Measurements from ENCODE around the gene APOL6.

Gene APOL6

DNA sequence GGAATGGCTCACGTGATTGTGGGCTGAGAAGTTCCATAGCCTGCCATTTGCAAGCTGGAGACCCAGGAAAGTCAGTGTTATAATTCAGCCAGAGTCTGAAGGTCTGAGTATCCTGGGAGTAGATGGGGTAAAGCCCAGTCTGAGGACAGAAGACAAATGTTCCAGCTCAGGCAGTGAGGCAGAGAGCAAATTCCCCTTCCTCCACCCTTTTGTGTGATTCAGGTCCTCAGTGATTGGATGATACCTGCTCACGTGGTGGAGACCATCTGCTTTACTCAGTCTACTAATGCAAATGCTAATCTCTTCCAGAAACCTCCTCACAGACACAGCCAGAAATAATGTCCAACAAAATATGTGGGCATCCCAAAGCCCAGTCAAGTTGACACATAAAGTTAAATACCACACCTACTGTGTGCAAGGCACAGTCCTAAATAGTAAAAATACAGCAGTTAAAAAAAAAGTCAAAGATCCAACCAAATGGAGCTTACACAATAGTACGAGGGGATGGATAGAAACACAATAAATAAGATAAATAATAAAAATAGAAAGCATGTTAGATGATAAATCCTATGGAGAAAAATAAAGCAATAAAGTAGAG, 13.2 kb upstream of the APOL6 start:
- Histone ChIP-seq H3K36me3 (ENCODE audit: control insufficient read depth, insufficient read depth, low read length) (no peaks in the 10 kb centered on the region), H3K27me3 (replicated peaks; ENCODE audit: control insufficient read depth, insufficient read depth, low read length) (no peaks in the 10 kb centered on the region), H3K4me3 (replicated peaks; ENCODE audit: low read depth, low read length) (no peak overlapping the region)
- TF ChIP-seq, protein P1, sequence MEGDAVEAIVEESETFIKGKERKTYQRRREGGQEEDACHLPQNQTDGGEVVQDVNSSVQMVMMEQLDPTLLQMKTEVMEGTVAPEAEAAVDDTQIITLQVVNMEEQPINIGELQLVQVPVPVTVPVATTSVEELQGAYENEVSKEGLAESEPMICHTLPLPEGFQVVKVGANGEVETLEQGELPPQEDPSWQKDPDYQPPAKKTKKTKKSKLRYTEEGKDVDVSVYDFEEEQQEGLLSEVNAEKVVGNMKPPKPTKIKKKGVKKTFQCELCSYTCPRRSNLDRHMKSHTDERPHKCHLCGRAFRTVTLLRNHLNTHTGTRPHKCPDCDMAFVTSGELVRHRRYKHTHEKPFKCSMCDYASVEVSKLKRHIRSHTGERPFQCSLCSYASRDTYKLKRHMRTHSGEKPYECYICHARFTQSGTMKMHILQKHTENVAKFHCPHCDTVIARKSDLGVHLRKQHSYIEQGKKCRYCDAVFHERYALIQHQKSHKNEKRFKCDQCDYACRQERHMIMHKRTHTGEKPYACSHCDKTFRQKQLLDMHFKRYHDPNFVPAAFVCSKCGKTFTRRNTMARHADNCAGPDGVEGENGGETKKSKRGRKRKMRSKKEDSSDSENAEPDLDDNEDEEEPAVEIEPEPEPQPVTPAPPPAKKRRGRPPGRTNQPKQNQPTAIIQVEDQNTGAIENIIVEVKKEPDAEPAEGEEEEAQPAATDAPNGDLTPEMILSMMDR (IDR thresholded peaks at IDR 0.05; ENCODE audit: insufficient read depth, low read length, poor library complexity, severe bottlenecking): no peak
- DNase-seq (ENCODE audit: extremely low read depth, insufficient read length): no peak

DNA sequence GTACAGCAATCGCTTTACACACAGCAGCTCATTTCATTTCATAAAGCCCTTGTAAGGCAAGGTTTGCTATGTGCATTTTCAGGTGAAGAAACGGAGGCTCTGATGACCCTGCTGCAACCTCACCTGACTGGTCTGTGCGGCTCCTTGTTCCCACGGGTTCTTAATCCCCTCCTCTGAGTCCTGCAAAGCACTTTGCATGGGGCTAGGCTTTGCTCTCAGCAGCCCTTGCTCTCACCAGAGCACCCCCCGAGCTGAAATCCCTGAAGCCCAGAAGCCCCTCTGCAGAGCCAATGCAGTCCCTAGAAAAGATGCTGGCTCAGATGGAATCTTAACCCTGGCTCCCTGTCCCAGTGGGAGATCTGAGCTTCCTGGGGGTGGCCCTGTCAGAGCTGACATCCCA, 11.0 kb upstream of the APOL6 start:
- no peak overlapping the region for H3K4me3 ChIP-seq (replicated peaks; ENCODE audit: low read depth, low read length)
- H3K36me3 ChIP-seq (ENCODE audit: control insufficient read depth, insufficient read depth, low read length): no peaks in the 10 kb centered on the region
- TF ChIP-seq, protein P1 (IDR thresholded peaks at IDR 0.05; ENCODE audit: insufficient read depth, low read length, poor library complexity, severe bottlenecking): no peak
- H3K27me3 ChIP-seq (replicated peaks; ENCODE audit: control insufficient read depth, insufficient read depth, low read length): no peaks in the 10 kb centered on the region
- no peak for DNase-seq (ENCODE audit: extremely low read depth, insufficient read length)

DNA sequence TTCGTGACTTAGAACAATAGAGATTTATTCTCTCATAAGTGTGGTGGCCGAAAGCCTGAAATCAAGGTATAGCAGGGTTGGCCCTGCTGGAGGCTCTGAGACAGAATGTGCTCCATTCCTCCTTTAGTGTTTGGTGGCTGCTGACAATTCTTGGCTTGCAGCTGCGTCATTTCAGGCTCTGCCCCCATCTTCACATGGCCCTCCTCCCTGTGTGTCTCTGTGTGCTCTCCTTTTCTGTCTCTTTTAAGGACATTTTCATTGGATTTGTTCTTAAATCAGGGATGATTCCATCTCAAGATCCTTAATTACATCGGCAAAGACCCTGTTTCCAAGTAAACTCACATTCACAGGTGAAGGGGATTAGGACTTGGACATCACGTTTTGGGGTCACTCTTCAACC, 10.2 kb upstream of the APOL6 start:
- no peaks in the 10 kb centered on the region for H3K36me3 ChIP-seq (ENCODE audit: control insufficient read depth, insufficient read depth, low read length)
- TF ChIP-seq, protein P1 (IDR thresholded peaks at IDR 0.05; ENCODE audit: insufficient read depth, low read length, poor library complexity, severe bottlenecking): no peak
- no peaks in the 10 kb centered on the region; the same call in 1 of the 2 replicates for H3K27me3 ChIP-seq (replicated peaks; ENCODE audit: control insufficient read depth, insufficient read depth, low read length)
- H3K4me3 ChIP-seq (replicated peaks; ENCODE audit: low read depth, low read length): no peak overlapping the region
- no peak for DNase-seq (ENCODE audit: extremely low read depth, insufficient read length)

DNA sequence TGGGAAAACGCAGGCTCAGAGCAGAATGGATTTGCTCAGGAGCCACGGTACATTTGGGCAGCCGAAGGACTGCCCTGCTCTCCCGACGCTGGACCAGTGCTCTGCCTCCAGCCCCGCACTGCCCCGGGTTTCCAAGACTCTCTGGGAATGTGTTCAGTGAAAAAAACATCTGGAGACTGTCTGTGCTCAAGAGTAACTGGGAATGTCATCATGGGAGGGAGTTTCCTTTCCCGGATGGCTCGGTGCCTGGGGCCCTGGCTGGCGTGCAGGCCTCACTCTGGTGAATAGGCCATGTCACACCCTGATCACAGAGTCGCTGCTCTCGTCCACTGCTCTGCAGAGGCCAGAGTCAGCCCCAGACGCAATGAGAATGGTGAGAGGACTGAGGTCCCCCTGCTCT, 9.8 kb upstream of the APOL6 start:
- Histone ChIP-seq H3K36me3 (ENCODE audit: control insufficient read depth, insufficient read depth, low read length) (no peaks in the 10 kb centered on the region), H3K4me3 (replicated peaks; ENCODE audit: low read depth, low read length) (no peak overlapping the region), H3K27me3 (replicated peaks; ENCODE audit: control insufficient read depth, insufficient read depth, low read length) (no peaks in the 10 kb centered on the region; the same call in 1 of the 2 replicates)
- TF ChIP-seq, protein P1 (IDR thresholded peaks at IDR 0.05; ENCODE audit: insufficient read depth, low read length, poor library complexity, severe bottlenecking): no peak
- no peak for DNase-seq (ENCODE audit: extremely low read depth, insufficient read length)

DNA sequence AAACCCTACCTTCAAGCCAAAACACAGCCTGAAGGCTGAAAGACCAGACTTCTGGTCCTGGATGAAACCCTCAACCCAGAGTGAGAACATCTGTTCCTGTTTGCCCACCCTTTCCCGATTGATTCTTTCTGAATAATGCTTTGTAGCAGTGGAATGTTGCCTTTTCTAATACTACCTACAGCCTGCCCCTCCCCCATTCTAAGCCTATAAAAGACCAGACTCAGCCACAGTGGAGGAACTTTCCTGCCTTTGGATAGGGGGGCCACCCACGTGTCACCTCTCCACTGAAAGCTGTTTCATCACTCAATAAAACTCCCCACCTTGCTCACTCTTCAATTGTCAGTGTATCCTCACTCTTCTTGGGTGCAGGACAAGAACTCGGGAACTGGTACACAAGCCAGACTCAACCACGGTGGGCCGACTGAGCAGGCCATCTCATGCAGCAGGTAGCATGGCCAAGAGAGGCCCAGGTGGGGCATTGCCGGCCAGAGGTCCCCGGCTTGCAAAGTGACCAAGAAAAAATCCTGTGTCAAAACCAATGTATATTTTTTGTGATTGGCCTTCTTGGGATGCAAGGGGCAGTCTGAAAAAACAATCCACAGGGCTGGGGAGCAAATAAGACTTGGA, 6.6 kb upstream of the APOL6 start:
- Histone ChIP-seq H3K36me3 (ENCODE audit: control insufficient read depth, insufficient read depth, low read length) (no peaks in the 10 kb centered on the region), H3K4me3 (replicated peaks; ENCODE audit: low read depth, low read length) (no peak overlapping the region), H3K27me3 (replicated peaks; ENCODE audit: control insufficient read depth, insufficient read depth, low read length) (no peaks in the 10 kb centered on the region; the same call in 1 of the 2 replicates)
- TF ChIP-seq, protein P1 (IDR thresholded peaks at IDR 0.05; ENCODE audit: insufficient read depth, low read length, poor library complexity, severe bottlenecking): no peak
- no peak for DNase-seq (ENCODE audit: extremely low read depth, insufficient read length)

Measured in GM06990 (cell line).